ENCODE data around the gene YPEL2. TPM values are rescaled to one million over a fixed set of nuclear protein-coding genes. Genes with fewer than 3 reads are reported as not detected.

Gene YPEL2, protein sequence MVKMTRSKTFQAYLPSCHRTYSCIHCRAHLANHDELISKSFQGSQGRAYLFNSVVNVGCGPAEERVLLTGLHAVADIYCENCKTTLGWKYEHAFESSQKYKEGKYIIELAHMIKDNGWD
- total RNA-seq (59.5 and 66.8 TPM in 2 replicates), polyA plus RNA-seq (29.4 and 36.5 TPM in 2 replicates), polyA minus RNA-seq (155 and 163 TPM in 2 replicates), Bru-seq, nascent RNA (percentile 92 among the genes with signal in this experiment), BruChase-seq, experiment 1, labeled RNA remaining after a 6-hour chase (percentile 84 among the genes with signal in this experiment), BruChase-seq, experiment 2, labeled RNA remaining after a 2-hour chase (percentile 93 among the genes with signal in this experiment)
- polyA plus RNA-seq (2011; cell fraction: cytosol; rRNA removed) = 36.3 and 39.7 TPM in 2 replicates
- polyA plus RNA-seq (2011; cell fraction: nucleus; rRNA removed) = 92.6 and 95.6 TPM in 2 replicates
- polyA plus RNA-seq (2012) = 22.3 and 25.8 TPM in 2 replicates
- polyA minus RNA-seq (2011; cell fraction: cytosol; rRNA and poly(A)+ RNA removed) = 2.6 TPM
- 117 and 159 TPM in 2 replicates for polyA minus RNA-seq (2011; cell fraction: nucleus; rRNA and poly(A)+ RNA removed)
- long read RNA-seq, full-length matches to known transcripts = 28 of 46 reads
- long read RNA-seq, partial matches to known transcripts = 0 of 46 reads
- long read RNA-seq, other reads (novel, unspliced or antisense) = 18 of 46 reads

DNA sequence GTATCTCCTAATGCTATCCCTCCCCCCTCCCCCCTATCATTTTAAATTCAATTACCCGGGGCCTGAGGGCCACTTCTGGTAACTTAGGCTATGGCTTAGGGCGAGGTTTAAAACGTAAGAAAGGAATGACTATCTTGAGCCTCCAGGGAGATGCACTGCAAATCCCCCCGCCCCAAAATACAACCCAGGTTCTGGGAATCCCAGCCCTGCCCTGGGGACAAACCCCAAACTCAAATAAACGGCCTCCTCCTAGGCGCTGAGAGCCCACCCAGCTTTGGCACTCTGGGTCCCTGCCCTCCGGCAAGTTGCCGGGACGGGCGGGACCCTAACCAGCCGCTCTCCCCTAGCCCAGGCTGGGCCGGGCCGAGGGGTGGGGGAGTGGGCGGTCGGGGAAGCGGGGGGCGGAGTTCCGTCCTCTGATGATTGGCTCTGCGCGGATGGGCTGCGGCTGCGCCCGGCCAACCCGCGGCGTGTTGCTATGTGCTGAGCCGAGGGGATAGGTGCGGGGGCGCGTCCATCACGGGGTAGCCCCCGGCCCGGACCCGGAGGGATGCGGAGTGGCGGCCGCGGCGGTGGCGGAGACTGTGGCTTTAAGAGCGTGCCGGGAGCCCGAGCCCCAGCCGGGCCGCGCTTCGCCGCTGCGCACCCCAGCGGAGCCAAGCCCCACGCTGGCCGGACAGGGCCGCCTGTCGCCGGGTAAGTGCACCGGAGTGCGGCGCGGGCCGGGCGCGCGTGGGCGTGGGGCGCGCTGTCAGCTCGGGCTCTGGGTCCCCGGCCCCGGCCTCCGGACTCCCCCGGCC is at the start of gene YPEL2:
Gene YPEL2 (plus strand): TSS at position 527 of the 800 bp plus-strand sequence. CDS start 21,755 bp downstream, outside the sequence.
- peak; percentile 88 for FAIRE-seq
- no peaks in the 10 kb centered on the region for H3K36me3 ChIP-seq (ENCODE audit: control insufficient read depth in 2 of 2, extremely low read depth in 1 of 2, insufficient read depth in 2 of 2, low read length in 2 of 2)
- H3K27ac ChIP-seq (ENCODE audit: insufficient read depth, low read depth, low read length) = peak within 1 kb of the TSS; percentile 69
- TF ChIP-seq POLR2AphosphoS5 (IDR thresholded peaks at IDR 0.05; ENCODE audit: insufficient read depth, low read depth, low read length) (peak; percentile 44), POLR2A (IDR thresholded peaks at IDR 0.05; ENCODE audit: low read depth, low read length) (peak; percentile 57), FOS (IDR thresholded peaks at IDR 0.05; ENCODE audit: borderline replicate concordance, insufficient read depth, low read length) (no peak)
- H3K9me1 ChIP-seq (replicated peaks; ENCODE audit: control insufficient read depth, extremely low read depth, insufficient read depth, low read length) = no peaks in the 10 kb centered on the region
- no peaks in the 10 kb centered on the region for H3K27me3 ChIP-seq (ENCODE audit: control insufficient read depth in 2 of 2, insufficient read depth in 2 of 2, low read length in 2 of 2)
- peaks cover 35% of the 10 kb centered on the region for H3K79me2 ChIP-seq (ENCODE audit: control insufficient read depth, insufficient read depth, low read length)
- ChIA-PET POLR2A (no interaction called here), CTCF (interaction anchor here (3.5 kb wide), 1 partner anchor 110 kb away, joined by 15 read pairs; no protein-coding TSS in a partner anchor)
- H3K4me3 ChIP-seq (replicated peaks in 1 of 3; ENCODE audit: insufficient read depth in 1 of 3, low read depth in 1 of 3, low read length in 3 of 3) = peak within 1 kb of the TSS; percentile 27 to 98 (median 75)
- H3K9ac ChIP-seq (replicated peaks; ENCODE audit: extremely low read depth, insufficient read depth, low read length) = peak within 1 kb of the TSS; percentile 82
- intact Hi-C loops (cut with micrococcal nuclease) (loop anchor here (1.0 to 5.0 kb wide), 2 partner anchors 288 to 376 kb away; partner anchors contain the start of genes CLTC, PTRH2 and VMP1), dilution Hi-C loops (cut with MboI; ENCODE audit: extremely low pct_ligation_motif_present, low sequenced_read_pairs) (loop anchor here (25.0 kb wide), 1 partner anchor 106 kb away; no protein-coding TSS in a partner anchor)
- no TSS peak for BruUV-seq (replicated peaks)
- no peaks in the 10 kb centered on the region for H4K20me1 ChIP-seq (replicated peaks; ENCODE audit: control insufficient read depth, extremely low read depth, insufficient read depth, low read length)
- peak within 1 kb of the TSS; percentile 64 for H3K4me2 ChIP-seq (ENCODE audit: insufficient read depth, low read length)
- H3K9me3 ChIP-seq (replicated peaks; ENCODE audit: control insufficient read depth, insufficient read depth, low read length) = no peaks in the 10 kb centered on the region
- peak; percentile 96 for DNase-seq (ENCODE audit: low read depth, low spot score)
- peaks cover 53% of the 10 kb centered on the region for H3K4me1 ChIP-seq (ENCODE audit: control insufficient read depth, extremely low read depth, insufficient read depth, low read length)
- H2AFZ ChIP-seq (ENCODE audit: low read depth, low read length) = peak within 1 kb of the TSS; percentile 11

DNA sequence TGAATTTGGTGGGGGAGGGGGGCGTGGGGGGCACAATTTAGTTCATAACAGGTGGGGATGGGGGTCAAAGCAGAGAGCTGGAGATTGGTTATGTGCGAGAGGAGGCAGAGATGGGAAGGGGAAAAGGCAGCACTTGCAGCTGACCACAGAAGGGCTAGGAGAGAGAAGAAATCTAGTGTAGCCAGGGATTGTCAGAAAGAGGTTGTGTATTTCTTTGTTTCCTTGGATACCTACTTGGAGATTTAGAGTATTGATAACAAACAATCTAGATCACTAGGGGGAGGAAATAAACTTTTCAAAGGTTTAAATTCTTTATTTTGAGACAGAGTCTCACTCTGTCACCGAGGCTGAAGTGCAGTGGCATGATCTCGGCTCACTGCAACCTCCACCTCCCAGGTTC is 47.1 kb upstream of the YPEL2 start:
- no peaks in the 10 kb centered on the region for H3K36me3 ChIP-seq (ENCODE audit: control insufficient read depth in 2 of 2, extremely low read depth in 1 of 2, insufficient read depth in 2 of 2, low read length in 2 of 2)
- no peak overlapping the region for H3K9ac ChIP-seq (replicated peaks; ENCODE audit: extremely low read depth, insufficient read depth, low read length)
- POLR2A ChIA-PET = interaction anchor here (0.5 kb wide), 1 partner anchor 1359 kb away, joined by 4 read pairs; no protein-coding TSS in a partner anchor
- DNase-seq (ENCODE audit: low read depth, low spot score) (no peak), FAIRE-seq (no peak)
- no peaks in the 10 kb centered on the region for H3K27me3 ChIP-seq (ENCODE audit: control insufficient read depth in 2 of 2, insufficient read depth in 2 of 2, low read length in 2 of 2)
- BruUV-seq (replicated peaks) = no TSS peak
- H3K4me2 ChIP-seq (ENCODE audit: insufficient read depth, low read length) = no peak overlapping the region
- H3K4me1 ChIP-seq (ENCODE audit: control insufficient read depth, extremely low read depth, insufficient read depth, low read length) = peaks cover 15% of the 10 kb centered on the region
- dilution Hi-C loops (cut with MboI; ENCODE audit: extremely low pct_ligation_motif_present, low sequenced_read_pairs) = no loop called here
- no peaks in the 10 kb centered on the region for H3K9me1 ChIP-seq (replicated peaks; ENCODE audit: control insufficient read depth, extremely low read depth, insufficient read depth, low read length)
- CTCF ChIA-PET = no interaction called here
- TF ChIP-seq MYC (IDR thresholded peaks at IDR 0.05; ENCODE audit: low read depth, low read length) = no peak
- TF ChIP-seq, protein P1, sequence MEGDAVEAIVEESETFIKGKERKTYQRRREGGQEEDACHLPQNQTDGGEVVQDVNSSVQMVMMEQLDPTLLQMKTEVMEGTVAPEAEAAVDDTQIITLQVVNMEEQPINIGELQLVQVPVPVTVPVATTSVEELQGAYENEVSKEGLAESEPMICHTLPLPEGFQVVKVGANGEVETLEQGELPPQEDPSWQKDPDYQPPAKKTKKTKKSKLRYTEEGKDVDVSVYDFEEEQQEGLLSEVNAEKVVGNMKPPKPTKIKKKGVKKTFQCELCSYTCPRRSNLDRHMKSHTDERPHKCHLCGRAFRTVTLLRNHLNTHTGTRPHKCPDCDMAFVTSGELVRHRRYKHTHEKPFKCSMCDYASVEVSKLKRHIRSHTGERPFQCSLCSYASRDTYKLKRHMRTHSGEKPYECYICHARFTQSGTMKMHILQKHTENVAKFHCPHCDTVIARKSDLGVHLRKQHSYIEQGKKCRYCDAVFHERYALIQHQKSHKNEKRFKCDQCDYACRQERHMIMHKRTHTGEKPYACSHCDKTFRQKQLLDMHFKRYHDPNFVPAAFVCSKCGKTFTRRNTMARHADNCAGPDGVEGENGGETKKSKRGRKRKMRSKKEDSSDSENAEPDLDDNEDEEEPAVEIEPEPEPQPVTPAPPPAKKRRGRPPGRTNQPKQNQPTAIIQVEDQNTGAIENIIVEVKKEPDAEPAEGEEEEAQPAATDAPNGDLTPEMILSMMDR (IDR thresholded peaks at IDR 0.05; ENCODE audit: extremely low read depth in 1 of 2, insufficient read depth in 1 of 2, low read depth in 1 of 2, low read length in 2 of 2) = no peak
- TF ChIP-seq FOS (IDR thresholded peaks at IDR 0.05; ENCODE audit: borderline replicate concordance, insufficient read depth, low read length) = no peak
- TF ChIP-seq EZH2 (IDR thresholded peaks at IDR 0.05; ENCODE audit: borderline replicate concordance, low read depth, low read length, severe bottlenecking) = no peak
- TF ChIP-seq, protein P2, sequence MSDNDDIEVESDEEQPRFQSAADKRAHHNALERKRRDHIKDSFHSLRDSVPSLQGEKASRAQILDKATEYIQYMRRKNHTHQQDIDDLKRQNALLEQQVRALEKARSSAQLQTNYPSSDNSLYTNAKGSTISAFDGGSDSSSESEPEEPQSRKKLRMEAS (IDR thresholded peaks at IDR 0.05; ENCODE audit: insufficient read depth, insufficient read length) = no peak
- TF ChIP-seq JUN (IDR thresholded peaks at IDR 0.05; ENCODE audit: borderline replicate concordance, insufficient read depth, insufficient read length, low read depth) = no peak
- no peak for TF ChIP-seq GATA2 (IDR thresholded peaks at IDR 0.05; ENCODE audit: insufficient read depth, insufficient read length, low read depth, low read length)
- TF ChIP-seq POLR2AphosphoS5 (IDR thresholded peaks at IDR 0.05; ENCODE audit: insufficient read depth, low read depth, low read length) = no peak
- no peak for TF ChIP-seq POLR2A (IDR thresholded peaks at IDR 0.05; ENCODE audit: low read depth, low read length)
- H3K27ac ChIP-seq (ENCODE audit: insufficient read depth, low read depth, low read length) = no peak overlapping the region
- H3K4me3 ChIP-seq (replicated peaks in 1 of 3; ENCODE audit: insufficient read depth in 1 of 3, low read depth in 1 of 3, low read length in 3 of 3) = no peak overlapping the region
- no peaks in the 10 kb centered on the region for H4K20me1 ChIP-seq (replicated peaks; ENCODE audit: control insufficient read depth, extremely low read depth, insufficient read depth, low read length)
- no peak overlapping the region for H2AFZ ChIP-seq (ENCODE audit: low read depth, low read length)
- intact Hi-C loops (cut with micrococcal nuclease) = no loop called here
- no peaks in the 10 kb centered on the region for H3K9me3 ChIP-seq (replicated peaks; ENCODE audit: control insufficient read depth, insufficient read depth, low read length)
- no peaks in the 10 kb centered on the region for H3K79me2 ChIP-seq (ENCODE audit: control insufficient read depth, insufficient read depth, low read length)
